GM12891 (cell line): ENCODE results near the gene PNMT.

Source experiments
- PAX5 ChIP-seq: IDR thresholded peaks from 2 replicates; pipeline ENCODE4 v1.6.1; 2011; ENCODE audit warnings: low read length, moderate library complexity, mild to moderate bottlenecking; ENCODE audit not compliant: insufficient read depth, severe bottlenecking
- POLR2A ChIP-seq: IDR thresholded peaks from 2 replicates; pipeline ENCODE4 v1.6.1; 2011; ENCODE audit warnings: low read depth, low read length, control low read depth

GRCh38 chr17:39716879-39717536 lies 48.8 kb downstream of the PNMT start:
- no peak for TF ChIP-seq POLR2A
- TF ChIP-seq PAX5, result no peak
